Transverse colon (tissue), 3 donors: Measurements from ENCODE around the gene DLAT.

Experiments
- POLR2A ChIP-seq: fragments of 450-650 bp; IDR thresholded peaks from one replicate; pipeline ENCODE4 v1.6.1; 2016; ENCODE audit warnings: antibody characterized with exemption, mild to moderate bottlenecking, moderate library complexity
- TF ChIP-seq, protein P1 (sequence below), 5 experiments: fragments of 200-600 bp in 3 of 5; fragments of 450-650 bp in 2 of 5; sonication (generic) in 3 of 5; IDR thresholded peaks; 1 replicate in 2 of 5; 2 replicates in 3 of 5; pipeline ENCODE4 v1.5.1; 2016 to 2017; ENCODE audit warnings: antibody characterized with exemption in 5 of 5, inconsistent platforms in 3 of 5, mild to moderate bottlenecking in 2 of 5, moderate library complexity in 1 of 5

GRCh38 chr11:111981270-111981669, 43.9 kb upstream of the DLAT start:
- TF ChIP-seq POLR2A = no peak
- TF ChIP-seq, protein P1, sequence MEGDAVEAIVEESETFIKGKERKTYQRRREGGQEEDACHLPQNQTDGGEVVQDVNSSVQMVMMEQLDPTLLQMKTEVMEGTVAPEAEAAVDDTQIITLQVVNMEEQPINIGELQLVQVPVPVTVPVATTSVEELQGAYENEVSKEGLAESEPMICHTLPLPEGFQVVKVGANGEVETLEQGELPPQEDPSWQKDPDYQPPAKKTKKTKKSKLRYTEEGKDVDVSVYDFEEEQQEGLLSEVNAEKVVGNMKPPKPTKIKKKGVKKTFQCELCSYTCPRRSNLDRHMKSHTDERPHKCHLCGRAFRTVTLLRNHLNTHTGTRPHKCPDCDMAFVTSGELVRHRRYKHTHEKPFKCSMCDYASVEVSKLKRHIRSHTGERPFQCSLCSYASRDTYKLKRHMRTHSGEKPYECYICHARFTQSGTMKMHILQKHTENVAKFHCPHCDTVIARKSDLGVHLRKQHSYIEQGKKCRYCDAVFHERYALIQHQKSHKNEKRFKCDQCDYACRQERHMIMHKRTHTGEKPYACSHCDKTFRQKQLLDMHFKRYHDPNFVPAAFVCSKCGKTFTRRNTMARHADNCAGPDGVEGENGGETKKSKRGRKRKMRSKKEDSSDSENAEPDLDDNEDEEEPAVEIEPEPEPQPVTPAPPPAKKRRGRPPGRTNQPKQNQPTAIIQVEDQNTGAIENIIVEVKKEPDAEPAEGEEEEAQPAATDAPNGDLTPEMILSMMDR (IDR thresholded peaks at IDR 0.05) = no peak
